ENCODE results near the gene TSPO2.

DNA sequence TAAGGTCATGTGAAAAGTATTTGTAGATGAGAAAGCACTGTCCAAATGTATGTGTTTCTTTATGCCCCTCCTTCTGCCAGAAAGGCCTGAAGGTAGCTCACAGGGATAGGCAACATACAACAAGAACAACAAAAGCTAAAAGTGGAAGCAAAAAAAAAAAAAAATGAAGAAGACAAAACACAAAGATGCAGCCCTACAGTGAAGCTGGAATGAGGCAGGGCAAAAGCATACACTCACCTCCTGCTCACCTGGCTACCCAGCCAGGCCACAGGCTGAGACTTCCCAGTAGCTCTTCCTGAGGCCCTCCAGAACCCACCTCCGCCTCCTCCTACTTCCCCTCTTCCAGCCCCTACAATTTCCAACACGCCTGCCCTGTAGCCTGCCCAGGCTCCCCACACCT, 5.7 kb upstream of the TSPO2 start:
- TF ChIP-seq CTCF (IDR thresholded peaks at IDR 0.05 in 4 of 5, conservative IDR thresholded peaks at IDR 0.05 in 1 of 5) = no peak
- TF ChIP-seq POLR2A (IDR thresholded peaks at IDR 0.05) = no peak

Data from gastrocnemius medialis (tissue), 4 donors.